ENCODE results near the gene PPM1A. TPM values are rescaled to one million over a fixed set of nuclear protein-coding genes. Genes with fewer than 3 reads are reported as not detected.

The PPM1A gene
- total and polyA plus RNA-seq, 2 of the 8 experiments (the other 6 are each of a cell fraction or from before 2014, with no cell fraction given): 14.0 to 51.2 TPM

DNA sequence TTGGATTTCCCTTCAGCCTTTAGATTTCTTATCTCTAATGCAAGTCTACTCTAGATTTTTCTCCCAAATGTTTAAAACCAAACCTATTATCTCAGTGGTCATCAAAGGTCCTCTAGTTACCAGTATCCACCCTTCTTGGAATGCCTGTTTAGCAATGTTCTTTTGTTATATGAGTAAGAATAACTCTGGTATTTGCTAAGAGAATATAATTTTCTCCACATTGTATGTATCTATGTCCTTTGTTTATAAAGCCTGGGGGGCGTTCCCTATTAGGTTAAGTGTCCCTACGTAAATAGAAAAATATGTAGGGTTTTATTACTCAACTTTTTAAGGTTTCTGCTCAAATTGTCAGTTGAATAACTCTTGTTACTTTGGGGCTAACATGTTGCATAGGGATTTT, 27.3 kb downstream of the PPM1A start:
- H2BK120ac ChIP-seq (replicated peaks; ENCODE audit: low read depth, low read length): no peak overlapping the region
- H4K8ac ChIP-seq (ENCODE audit: extremely low read depth, insufficient read depth, low read length): no peak overlapping the region
- H2BK15ac ChIP-seq (ENCODE audit: low read length): no peak overlapping the region
- no peak overlapping the region for H3K4me2 ChIP-seq (ENCODE audit: insufficient read depth in 1 of 2, low read depth in 2 of 2, low read length in 2 of 2)
- peaks cover 0 to 84% of the 10 kb centered on the region in 2 experiments; a peak in 2 of 4 replicates for H3K79me2 ChIP-seq (ENCODE audit: control insufficient read depth in 1 of 2, insufficient read depth in 2 of 2, low read length in 2 of 2)
- no peak overlapping the region for H4K91ac ChIP-seq (replicated peaks; ENCODE audit: insufficient read length, low read length)
- H3K4me3 ChIP-seq (ENCODE audit: extremely low read depth in 1 of 4, insufficient read depth in 2 of 4, low read depth in 3 of 4, low read length in 4 of 4): no peak overlapping the region
- no peak overlapping the region for H2BK20ac ChIP-seq (ENCODE audit: low read length)
- POLR2A ChIA-PET (ENCODE audit: partially characterized antibody): interaction anchor here (1.2 kb wide), 2 partner anchors 27 to 29 kb away, joined by 3 read pairs; partner anchors contain the start of gene PPM1A
- no peaks in the 10 kb centered on the region for H3K9me3 ChIP-seq (ENCODE audit: insufficient read depth in 2 of 2, low read depth in 1 of 2, low read length in 1 of 2)
- H3K27me3 ChIP-seq (replicated peaks in 1 of 4; ENCODE audit: control insufficient read depth in 3 of 4, extremely low read depth in 1 of 4, insufficient read depth in 3 of 4, low read length in 3 of 4): no peaks in the 10 kb centered on the region
- no peak overlapping the region for H2BK12ac ChIP-seq (ENCODE audit: low read depth, low read length)
- 70% methylated on average over 2 of the region's 2 CpGs; no CpG with 5 or more reads in 1 of the 2 experiments for WGBS, 2 experiments (ENCODE audit: extremely low coverage in 1 of 2, insufficient coverage in 1 of 2, insufficient read length in 1 of 2, insufficient replicate concordance in 2 of 2, low coverage in 1 of 2, low lambda C conversion rate in 2 of 2, missing lambda C conversion rate in 1 of 2)
- no peak overlapping the region for H2AFZ ChIP-seq (ENCODE audit: low read length)
- H3K18ac ChIP-seq (ENCODE audit: extremely low read depth, low read length): no peak overlapping the region
- CTCF ChIA-PET (ENCODE audit: partially characterized antibody): interaction anchor here (0.7 to 4.0 kb wide), 5 partner anchors 11 to 54 kb away, joined by 4 to 29 read pairs (median 5); no protein-coding TSS in a partner anchor
- H4K20me1 ChIP-seq (replicated peaks in 1 of 2; ENCODE audit: control insufficient read depth in 1 of 2, insufficient read depth in 2 of 2, low read length in 2 of 2): no peaks in the 10 kb centered on the region
- H3K23ac ChIP-seq (ENCODE audit: insufficient read length): no peak overlapping the region
- H2BK5ac ChIP-seq (ENCODE audit: low read depth, low read length): no peak overlapping the region
- no peak overlapping the region for H3K4ac ChIP-seq (replicated peaks; ENCODE audit: insufficient read length, low read depth, low read length)
- no peak overlapping the region for H2AK5ac ChIP-seq (ENCODE audit: low read depth, low read length)
- H3K14ac ChIP-seq (ENCODE audit: insufficient read length): no peak overlapping the region
- H3K4me1 ChIP-seq (replicated peaks in 1 of 4; ENCODE audit: control insufficient read depth in 3 of 4, insufficient read depth in 4 of 4, low read length in 3 of 4): peaks cover 0 to 15% (median 12%) of the 10 kb centered on the region in 4 experiments; a peak in 5 of 7 replicates
- peaks cover 4% of the 10 kb centered on the region; the same call in 1 of the 2 replicates for H3K79me1 ChIP-seq (ENCODE audit: low read depth, low read length)
- H3K36me3 ChIP-seq (ENCODE audit: control insufficient read depth in 2 of 4, insufficient read depth in 4 of 4, low read length in 3 of 4): no peaks in the 10 kb centered on the region; a peak in 1 of 8 replicates
- no peak for DNase-seq (ENCODE audit: low read depth in 1 of 2, low spot score in 2 of 2)
- H3K27ac ChIP-seq (ENCODE audit: low read depth, low read length): no peak overlapping the region
- H3K9ac ChIP-seq (replicated peaks in 1 of 4; ENCODE audit: extremely low read depth in 1 of 4, low read depth in 3 of 4, low read length in 3 of 4): no peak overlapping the region
- no peaks in the 10 kb centered on the region for H3K23me2 ChIP-seq (ENCODE audit: low read depth, low read length)
- FAIRE-seq: no peak
- H3K56ac ChIP-seq (replicated peaks; ENCODE audit: insufficient read length, low read depth, low read length): no peak overlapping the region
- H4K5ac ChIP-seq (ENCODE audit: insufficient read length, low read depth, low read length): no peak overlapping the region
- TF ChIP-seq CBX5 (IDR thresholded peaks at IDR 0.05; ENCODE audit: low read depth, low read length): no peak
- no peak for TF ChIP-seq POLR2AphosphoS5 (IDR thresholded peaks at IDR 0.05; ENCODE audit: low read depth, low read length)
- no peak for TF ChIP-seq ASH2L (IDR thresholded peaks at IDR 0.05; ENCODE audit: low read length)
- TF ChIP-seq TEAD4 (IDR thresholded peaks at IDR 0.05; ENCODE audit: low read depth, low read length): no peak
- TF ChIP-seq RFX5 (IDR thresholded peaks at IDR 0.05; ENCODE audit: borderline replicate concordance, low read depth, low read length): no peak
- TF ChIP-seq CHD2 (IDR thresholded peaks at IDR 0.05; ENCODE audit: low read length): no peak
- TF ChIP-seq CREB1 (IDR thresholded peaks at IDR 0.05): no peak
- no peak for TF ChIP-seq EP300 (IDR thresholded peaks at IDR 0.05; ENCODE audit: borderline replicate concordance in 1 of 2, low read depth in 2 of 2, low read length in 2 of 2)
- TF ChIP-seq, protein P1, sequence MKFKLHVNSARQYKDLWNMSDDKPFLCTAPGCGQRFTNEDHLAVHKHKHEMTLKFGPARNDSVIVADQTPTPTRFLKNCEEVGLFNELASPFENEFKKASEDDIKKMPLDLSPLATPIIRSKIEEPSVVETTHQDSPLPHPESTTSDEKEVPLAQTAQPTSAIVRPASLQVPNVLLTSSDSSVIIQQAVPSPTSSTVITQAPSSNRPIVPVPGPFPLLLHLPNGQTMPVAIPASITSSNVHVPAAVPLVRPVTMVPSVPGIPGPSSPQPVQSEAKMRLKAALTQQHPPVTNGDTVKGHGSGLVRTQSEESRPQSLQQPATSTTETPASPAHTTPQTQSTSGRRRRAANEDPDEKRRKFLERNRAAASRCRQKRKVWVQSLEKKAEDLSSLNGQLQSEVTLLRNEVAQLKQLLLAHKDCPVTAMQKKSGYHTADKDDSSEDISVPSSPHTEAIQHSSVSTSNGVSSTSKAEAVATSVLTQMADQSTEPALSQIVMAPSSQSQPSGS (IDR thresholded peaks at IDR 0.05; ENCODE audit: low read length): no peak
- TF ChIP-seq, protein P2, sequence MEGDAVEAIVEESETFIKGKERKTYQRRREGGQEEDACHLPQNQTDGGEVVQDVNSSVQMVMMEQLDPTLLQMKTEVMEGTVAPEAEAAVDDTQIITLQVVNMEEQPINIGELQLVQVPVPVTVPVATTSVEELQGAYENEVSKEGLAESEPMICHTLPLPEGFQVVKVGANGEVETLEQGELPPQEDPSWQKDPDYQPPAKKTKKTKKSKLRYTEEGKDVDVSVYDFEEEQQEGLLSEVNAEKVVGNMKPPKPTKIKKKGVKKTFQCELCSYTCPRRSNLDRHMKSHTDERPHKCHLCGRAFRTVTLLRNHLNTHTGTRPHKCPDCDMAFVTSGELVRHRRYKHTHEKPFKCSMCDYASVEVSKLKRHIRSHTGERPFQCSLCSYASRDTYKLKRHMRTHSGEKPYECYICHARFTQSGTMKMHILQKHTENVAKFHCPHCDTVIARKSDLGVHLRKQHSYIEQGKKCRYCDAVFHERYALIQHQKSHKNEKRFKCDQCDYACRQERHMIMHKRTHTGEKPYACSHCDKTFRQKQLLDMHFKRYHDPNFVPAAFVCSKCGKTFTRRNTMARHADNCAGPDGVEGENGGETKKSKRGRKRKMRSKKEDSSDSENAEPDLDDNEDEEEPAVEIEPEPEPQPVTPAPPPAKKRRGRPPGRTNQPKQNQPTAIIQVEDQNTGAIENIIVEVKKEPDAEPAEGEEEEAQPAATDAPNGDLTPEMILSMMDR (IDR thresholded peaks at IDR 0.05; ENCODE audit: control extremely low read depth in 1 of 3, insufficient read depth in 1 of 3, low read depth in 1 of 3, low read length in 3 of 3): no peak

All from H1 (cell line).